SK-N-SH treated with all-trans-retinoic acid at 6 μM for 48 hours (cell line): ENCODE measurements around the gene TMEM131L.
"Not testable (repeated sequence)": the region's sequence is repeated elsewhere in the genome, so short reads cannot be mapped to it uniquely, and the experiment has no call there.

Experiments
- ATAC-seq: fragments of 200-7000 bp; cut with Tn5 transposase; 3 replicates; pipeline ENCODE4 v1.9.1; 2020; ENCODE audit warnings: mild to moderate bottlenecking, moderate library complexity
- ARNTL ChIP-seq: fragments of 450-650 bp; formaldehyde crosslinking; IDR thresholded peaks from 2 replicates; pipeline ENCODE4 v1.5.0; 2020; ENCODE audit warnings: low read depth, mild to moderate bottlenecking, moderate library complexity, borderline replicate concordance
- BACH2 ChIP-seq: fragments of 250-450 bp; sonication (Bioruptor Pico); IDR thresholded peaks from 2 replicates; pipeline ENCODE4 v1.9.0; 2021; ENCODE audit warnings: mild to moderate bottlenecking, borderline replicate concordance
- CREB5 ChIP-seq: fragments of 250-450 bp; sonication (Bioruptor Pico); IDR thresholded peaks from 2 replicates; pipeline ENCODE4 v1.5.1; 2020; ENCODE audit warnings: low read depth, mild to moderate bottlenecking, moderate library complexity
- CSRNP3 ChIP-seq: fragments of 250-450 bp; sonication (Bioruptor Pico); IDR thresholded peaks from 2 replicates; pipeline ENCODE4 v1.5.1; 2021; ENCODE audit warnings: mild to moderate bottlenecking, moderate library complexity
- ESRRG ChIP-seq: fragments of 250-450 bp; sonication (Bioruptor Pico); IDR thresholded peaks from 2 replicates; pipeline ENCODE4 v1.6.1; 2021; ENCODE audit warnings: mild to moderate bottlenecking
- ISL1 ChIP-seq: fragments of 250-450 bp; sonication (Bioruptor Pico); IDR thresholded peaks from 2 replicates; pipeline ENCODE4 v2.1.2; 2022; ENCODE audit warnings: mild to moderate bottlenecking, moderate library complexity
- OSR1 ChIP-seq: fragments of 250-450 bp; sonication (Bioruptor Pico); IDR thresholded peaks from 2 replicates; pipeline ENCODE4 v1.8.0; 2022; ENCODE audit warnings: moderate library complexity, mild to moderate bottlenecking, inconsistent platforms
- PPARA ChIP-seq: fragments of 250-450 bp; sonication (Bioruptor Pico); IDR thresholded peaks from 2 replicates; pipeline ENCODE4 v1.5.0; 2020; ENCODE audit warnings: mild to moderate bottlenecking, borderline replicate concordance
- RARB ChIP-seq: fragments of 250-450 bp; sonication (Bioruptor Pico); IDR thresholded peaks from 2 replicates; pipeline ENCODE4 v1.8.0; 2021; ENCODE audit warnings: mild to moderate bottlenecking, moderate library complexity
- SNAI2 ChIP-seq: fragments of 250-450 bp; sonication (Bioruptor Pico); IDR thresholded peaks from 2 replicates; pipeline ENCODE4 v1.5.0; 2020; ENCODE audit warnings: mild to moderate bottlenecking, moderate library complexity
- TCF4 ChIP-seq: fragments of 250-450 bp; sonication (Bioruptor Pico); IDR thresholded peaks from 2 replicates; pipeline ENCODE4 v1.8.0; 2021; ENCODE audit warnings: mild to moderate bottlenecking, moderate library complexity, borderline replicate concordance
- TOX ChIP-seq: fragments of 250-450 bp; sonication (Bioruptor Pico); IDR thresholded peaks from 2 replicates; pipeline ENCODE4 v1.8.0; 2021; ENCODE audit warnings: mild to moderate bottlenecking, moderate library complexity, borderline replicate concordance
- TSHZ2 ChIP-seq: fragments of 250-450 bp; sonication (Bioruptor Pico); IDR thresholded peaks from 2 replicates; pipeline ENCODE4 v1.5.0; 2020; ENCODE audit warnings: mild to moderate bottlenecking, moderate library complexity
- ZC3H10 ChIP-seq: fragments of 250-450 bp; sonication (Bioruptor Pico); IDR thresholded peaks from 2 replicates; pipeline ENCODE4 v1.5.1; 2021; ENCODE audit warnings: mild to moderate bottlenecking, moderate library complexity
- ZFP3 ChIP-seq: fragments of 250-450 bp; sonication (Bioruptor Pico); IDR thresholded peaks from 2 replicates; pipeline ENCODE4 v1.5.0; 2020; ENCODE audit warnings: mild to moderate bottlenecking, moderate library complexity
- ZFP30 ChIP-seq: fragments of 450-650 bp; formaldehyde crosslinking; IDR thresholded peaks from 2 replicates; pipeline ENCODE4 v1.5.0; 2022; ENCODE audit warnings: mild to moderate bottlenecking, moderate library complexity
- ZNF565 ChIP-seq: fragments of 450-650 bp; formaldehyde crosslinking; conservative IDR thresholded peaks from 2 replicates; pipeline ENCODE4 v1.5.0; 2020; ENCODE audit warnings: low read depth, mild to moderate bottlenecking, moderate library complexity
- ZNF70 ChIP-seq: fragments of 450-650 bp; formaldehyde crosslinking; IDR thresholded peaks from 2 replicates; pipeline ENCODE4 v1.5.0; 2020; ENCODE audit warnings: mild to moderate bottlenecking, moderate library complexity
- ZNF8 ChIP-seq: fragments of 450-650 bp; formaldehyde crosslinking; IDR thresholded peaks from 2 replicates; pipeline ENCODE4 v1.5.0; 2020; ENCODE audit warnings: mild to moderate bottlenecking, moderate library complexity

The TMEM131L gene

GRCh38 chr4:153448003-153448731, 18.0 kb upstream of the TMEM131L start:
- peak; percentile 50; the same call in 1 of the 2 replicates for TF ChIP-seq ZFP3
- TF ChIP-seq TCF4 (CRISPR knock-in tag) = no peak
- TF ChIP-seq OSR1 = no peak
- ATAC-seq = peak; percentile 32; the same call in 1 of the 3 replicates

GRCh38 chr4:153449338-153449737, 16.8 kb upstream of the TMEM131L start:
- no peak for ATAC-seq
- TF ChIP-seq TOX (no peak), PPARA (CRISPR knock-in tag) (no peak), ZNF8 (CRISPR knock-in tag) (no peak), BACH2 (CRISPR knock-in tag) (no peak), ZC3H10 (no peak), SNAI2 (CRISPR knock-in tag) (no peak), TSHZ2 (CRISPR knock-in tag) (no peak), ISL1 (no peak), ZNF565 (CRISPR knock-in tag) (no peak)
- TF ChIP-seq, all 23 proteins: peak for 0

GRCh38 chr4:153450544-153450917, 15.6 kb upstream of the TMEM131L start:
- no peak for ATAC-seq
- TF ChIP-seq TCF4 (CRISPR knock-in tag) (no peak), BACH2 (CRISPR knock-in tag) (no peak), OSR1 (no peak), ZC3H10 (no peak), PPARA (CRISPR knock-in tag) (no peak), ISL1 (no peak), ZNF8 (CRISPR knock-in tag) (no peak), ZFP30 (CRISPR knock-in tag) (no peak), ARNTL (CRISPR knock-in tag) (no peak), TOX (no peak), ZNF565 (CRISPR knock-in tag) (no peak), RARB (CRISPR knock-in tag) (no peak), ZNF70 (CRISPR knock-in tag) (no peak), CSRNP3 (CRISPR knock-in tag) (no peak), TSHZ2 (CRISPR knock-in tag) (no peak), CREB5 (CRISPR knock-in tag) (no peak), ESRRG (no peak)

- not testable (repeated sequence) for ATAC-seq
Observed at GRCh38 chr4:153451145-153451544, 15.0 kb upstream of the TMEM131L start.
